GM18511 (cell line): ENCODE measurements around the gene ASB13.
"Not testable (repeated sequence)": the region's sequence is repeated elsewhere in the genome, so short reads cannot be mapped to it uniquely, and the experiment has no call there.

Experiments
- ATAC-seq: cut with Tn5 transposase; IDR thresholded peaks from one replicate; pipeline ENCODE4 v1.9.1; 2021; ENCODE audit warnings: mild to moderate bottlenecking, moderate library complexity; ENCODE audit not compliant: unreplicated experiment

ASB13 gene

GRCh38 chr10:5608608-5609220 is 57.7 kb downstream of the ASB13 start:
- no peak for ATAC-seq

DNA sequence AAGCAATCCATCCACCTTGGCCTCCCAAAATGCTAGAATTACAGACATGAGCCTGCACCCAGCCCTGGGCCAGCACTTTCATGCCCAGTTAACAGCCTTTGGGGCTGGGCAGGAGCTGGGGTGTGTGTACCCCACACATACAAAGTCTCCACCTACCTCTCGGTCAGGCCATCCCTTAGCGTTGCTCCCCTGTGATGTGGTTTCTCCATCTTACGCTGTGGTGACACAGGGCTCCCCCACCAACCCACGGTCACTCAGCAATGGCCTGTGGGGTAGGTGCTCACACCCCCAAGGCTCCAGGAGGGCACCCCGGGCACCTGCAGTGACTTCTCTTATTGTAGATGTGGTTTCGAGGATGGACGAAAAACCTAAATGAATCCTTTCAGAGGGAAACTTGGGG is 58.8 kb downstream of the ASB13 start:
- ATAC-seq = no peak

DNA sequence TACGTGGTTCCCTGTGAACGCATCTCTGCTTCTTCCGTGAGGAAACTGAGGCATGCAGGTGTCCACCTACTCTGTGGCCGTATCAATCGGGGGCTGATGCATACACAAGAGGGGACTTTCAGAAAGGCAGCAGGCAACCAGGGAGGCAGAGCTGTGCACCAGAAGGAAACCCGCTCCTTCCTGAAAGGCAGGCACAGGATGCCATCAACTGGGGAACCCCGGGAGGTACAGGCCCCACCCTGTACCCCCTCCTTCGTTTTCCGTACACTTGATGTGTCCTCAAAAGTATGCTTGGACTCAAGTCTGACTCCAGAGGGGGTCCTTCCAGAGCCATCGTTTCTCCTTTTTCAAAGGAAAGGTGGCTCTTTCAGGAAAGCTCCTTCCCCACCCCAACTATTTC is 59.5 kb downstream of the ASB13 start:
- no peak for ATAC-seq

DNA sequence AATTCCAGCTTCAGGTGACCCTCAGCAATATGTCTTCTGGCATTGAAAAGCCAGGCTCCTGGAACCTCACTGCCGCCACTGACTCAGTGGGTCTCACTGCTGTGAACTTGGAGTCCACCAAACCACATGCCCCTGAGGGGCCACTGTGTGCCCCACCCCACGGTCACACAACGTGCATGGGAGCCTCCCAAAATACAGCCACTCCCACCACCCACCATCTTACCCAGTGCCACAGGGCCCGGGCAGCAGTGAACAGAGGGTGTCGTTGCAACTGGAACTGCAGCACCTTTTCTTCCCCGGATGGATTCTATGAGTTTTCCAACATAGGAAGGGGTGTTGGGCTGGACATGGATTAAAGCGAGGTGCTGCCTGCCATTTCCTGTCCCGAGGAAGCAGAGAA is 60.1 kb downstream of the ASB13 start:
- no peak for ATAC-seq

GRCh38 chr10:5604961-5605360 is 61.4 kb downstream of the ASB13 start:
- ATAC-seq = no peak

DNA sequence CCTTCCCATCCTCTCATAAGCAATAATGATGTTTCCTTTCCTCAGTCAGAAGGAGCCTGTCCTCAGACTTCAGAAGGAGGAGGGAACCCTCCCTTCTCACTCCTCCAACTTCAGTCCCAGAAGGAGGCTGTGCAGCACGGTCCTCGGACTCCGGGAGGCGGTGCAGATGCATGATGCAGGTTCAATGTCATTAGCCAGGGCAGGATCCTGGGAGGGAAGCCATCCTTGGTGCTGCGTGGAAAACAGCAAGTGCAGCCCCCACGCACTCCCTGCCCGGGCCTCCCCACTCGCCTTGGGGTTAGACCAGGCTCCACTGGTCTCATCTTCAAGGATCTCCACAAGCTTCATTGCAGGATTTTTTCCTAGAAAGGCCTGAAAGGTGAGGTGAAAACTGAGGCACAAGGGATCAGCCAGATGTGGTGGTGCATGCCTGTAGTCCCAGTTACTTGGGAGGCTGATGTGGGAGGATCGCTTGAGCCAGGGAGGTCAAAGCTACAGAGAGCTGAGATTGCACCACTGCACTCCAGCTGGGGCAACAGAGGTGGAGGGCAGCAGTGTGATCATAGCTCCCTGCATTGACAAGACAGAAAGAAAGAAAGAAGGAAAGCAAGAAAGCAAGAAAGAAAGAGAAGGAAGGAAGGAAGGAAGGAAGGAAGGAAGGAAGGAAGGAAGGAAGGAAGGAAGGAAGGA is 62.0 kb downstream of the ASB13 start:
- ATAC-seq = no peak

DNA sequence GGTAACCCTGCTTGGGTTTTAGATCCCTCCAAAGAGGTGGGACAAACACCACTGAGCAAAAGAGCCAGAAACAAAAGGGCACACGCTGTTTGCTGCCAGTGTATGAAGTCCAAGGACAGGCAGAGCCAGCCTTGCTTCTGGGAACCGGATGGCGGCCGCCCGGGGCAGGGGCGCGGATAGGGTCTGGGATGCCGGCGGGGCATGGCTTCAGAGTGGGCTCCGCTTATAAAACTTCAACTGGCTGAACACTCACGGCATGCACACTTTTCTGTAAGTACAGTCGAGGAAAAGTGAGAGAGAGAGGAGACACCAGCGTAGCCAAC is 62.6 kb downstream of the ASB13 start:
- no peak for ATAC-seq

DNA sequence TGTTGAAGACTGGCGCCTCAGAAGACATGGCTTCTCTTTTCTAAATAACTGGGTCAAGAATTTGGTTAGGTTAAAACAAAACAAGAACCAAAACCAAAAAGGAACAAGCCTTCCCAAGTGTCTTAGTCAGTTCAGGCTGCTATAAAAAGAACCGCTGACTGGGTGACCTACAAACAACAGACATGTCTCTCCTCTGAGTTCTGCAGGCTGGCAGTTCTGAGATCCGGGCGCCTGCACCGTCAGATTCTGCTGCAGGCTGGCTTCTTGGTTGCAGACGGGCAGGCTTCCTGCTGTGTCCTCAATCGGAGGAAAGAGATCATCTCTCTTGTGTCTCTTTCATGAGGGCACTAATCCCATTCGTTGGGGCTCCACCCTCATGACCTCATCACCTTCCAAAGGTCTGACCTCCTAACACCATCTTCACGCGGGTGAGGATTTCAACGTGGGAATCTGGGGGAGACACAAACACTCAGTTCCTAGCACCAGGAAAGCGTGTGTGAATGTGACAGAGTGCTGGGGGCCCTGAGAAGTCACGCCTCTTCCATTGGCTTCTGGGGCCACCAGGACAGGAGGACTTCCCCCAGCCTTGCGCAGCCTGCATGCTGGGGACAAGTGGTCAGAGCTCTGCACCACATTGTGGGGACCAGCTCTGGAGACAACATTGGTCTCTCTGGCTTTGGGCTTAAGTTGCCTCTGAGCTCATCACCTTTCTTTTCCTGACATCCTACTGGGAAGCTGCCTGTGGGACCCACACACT is 63.1 kb downstream of the ASB13 start:
- ATAC-seq = no peak

DNA sequence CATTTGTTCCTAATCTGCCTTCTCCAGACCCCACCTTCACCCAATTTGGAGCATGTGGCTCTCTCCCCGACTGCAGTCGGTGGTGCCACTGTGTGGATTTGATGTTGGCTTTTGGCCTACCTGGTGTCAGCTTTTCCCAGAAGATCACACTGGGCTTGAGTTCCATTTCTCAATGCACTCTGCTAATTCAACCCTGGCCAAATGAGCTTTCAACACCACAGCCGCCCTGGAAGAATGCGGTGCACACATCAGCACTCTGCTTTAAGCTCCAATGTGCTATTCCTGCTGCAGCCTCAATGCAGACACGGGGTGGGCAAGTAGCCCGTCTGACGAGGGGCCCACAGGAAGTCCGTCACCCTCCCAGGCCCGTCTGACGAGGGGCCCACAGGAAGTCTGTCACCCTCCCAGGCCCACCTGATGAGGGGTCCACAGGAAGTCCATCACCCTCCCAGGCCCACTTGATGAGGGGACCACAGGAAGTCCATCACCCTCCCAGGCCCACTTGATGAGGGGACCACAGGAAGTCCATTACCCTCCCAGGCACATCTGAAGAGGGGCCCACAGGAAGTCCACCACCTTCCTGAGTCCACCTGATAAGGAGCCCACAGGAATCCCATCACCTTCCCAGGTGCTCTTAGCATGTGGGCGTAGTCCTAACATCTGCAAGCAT is 64.4 kb downstream of the ASB13 start:
- ATAC-seq = no peak

GRCh38 chr10:5600908-5601307 is 65.5 kb downstream of the ASB13 start:
- ATAC-seq = no peak

DNA sequence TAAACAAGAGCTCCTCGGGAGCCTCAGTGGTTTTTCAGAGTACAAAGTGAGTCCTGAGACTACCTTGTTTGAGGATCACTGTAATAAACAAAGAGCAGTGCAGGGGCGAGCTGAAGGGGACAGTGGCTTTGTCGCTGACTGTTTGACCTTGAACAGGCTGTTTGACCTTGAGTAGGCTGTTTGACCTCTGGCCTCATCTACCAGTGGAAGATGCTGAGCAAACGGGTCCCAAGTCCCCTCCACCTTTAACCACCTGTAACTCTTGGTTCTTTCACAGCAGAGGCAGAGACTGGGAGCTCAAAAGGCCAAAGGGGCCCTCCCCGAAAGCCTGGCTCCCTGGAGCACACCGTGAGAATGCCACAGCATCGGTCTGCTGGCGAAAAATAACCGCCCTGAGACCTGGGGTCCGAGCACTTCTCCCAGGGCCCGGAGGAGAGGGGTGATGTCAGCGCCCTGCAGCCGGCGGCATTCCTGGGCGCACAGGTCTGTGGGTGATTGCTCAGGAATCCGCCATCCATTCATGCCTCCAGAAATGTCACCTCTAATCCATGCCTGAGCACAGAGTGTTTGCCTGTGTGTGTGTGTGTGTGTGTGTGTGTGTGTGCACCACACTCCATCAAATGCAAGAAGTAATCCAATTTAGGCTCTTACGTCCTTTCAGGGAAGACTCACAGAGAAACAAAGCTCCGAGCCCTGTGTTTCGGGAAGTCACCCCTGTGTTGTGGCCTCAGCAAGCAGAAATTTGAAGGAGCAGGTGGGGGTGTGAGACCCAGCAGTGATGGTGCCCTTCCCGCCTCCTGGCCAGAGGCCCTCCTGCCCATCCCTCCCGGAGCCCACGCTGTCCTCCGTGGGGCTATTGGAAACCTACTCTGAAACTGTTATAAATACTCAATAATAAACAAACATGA is 66.5 kb downstream of the ASB13 start:
- ATAC-seq = no peak

DNA sequence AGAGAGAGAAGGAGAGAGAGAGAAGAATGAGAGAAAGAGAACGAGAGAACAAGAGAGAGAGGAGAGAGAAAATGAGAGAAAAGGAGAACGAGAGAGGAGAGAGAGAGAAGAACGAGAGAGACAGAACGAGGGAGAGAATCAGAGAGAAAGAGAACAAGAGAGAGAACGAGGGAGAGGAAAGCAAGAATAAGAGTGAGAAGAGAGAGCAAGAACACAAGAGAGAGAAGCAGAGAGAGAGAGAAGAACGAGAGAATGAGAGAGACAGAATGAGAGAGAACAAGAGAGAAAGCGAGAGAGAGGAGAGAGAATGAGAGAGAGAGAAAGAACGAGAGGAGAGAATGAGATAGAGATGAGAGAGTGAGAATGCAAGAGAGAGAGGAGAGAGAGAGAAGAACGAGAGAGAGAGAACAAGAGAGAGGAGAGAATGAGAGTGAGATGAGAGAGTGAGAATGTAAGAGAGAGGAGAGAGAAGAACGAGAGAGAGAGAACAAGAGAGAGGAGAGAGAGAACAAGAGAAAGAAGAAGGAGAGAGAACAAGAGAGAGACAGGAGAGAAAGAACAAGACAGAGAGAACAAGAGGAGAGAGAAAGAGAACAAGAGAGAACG is 68.2 kb downstream of the ASB13 start:
- ATAC-seq = no peak

GRCh38 chr10:5596611-5597341 is 69.6 kb downstream of the ASB13 start:
- no peak for ATAC-seq

- ATAC-seq = no peak
Measured at GRCh38 chr10:5595994-5596471, 70.4 kb downstream of the ASB13 start.

- ATAC-seq = no peak
Measured at GRCh38 chr10:5595591-5595990, 70.8 kb downstream of the ASB13 start.

DNA sequence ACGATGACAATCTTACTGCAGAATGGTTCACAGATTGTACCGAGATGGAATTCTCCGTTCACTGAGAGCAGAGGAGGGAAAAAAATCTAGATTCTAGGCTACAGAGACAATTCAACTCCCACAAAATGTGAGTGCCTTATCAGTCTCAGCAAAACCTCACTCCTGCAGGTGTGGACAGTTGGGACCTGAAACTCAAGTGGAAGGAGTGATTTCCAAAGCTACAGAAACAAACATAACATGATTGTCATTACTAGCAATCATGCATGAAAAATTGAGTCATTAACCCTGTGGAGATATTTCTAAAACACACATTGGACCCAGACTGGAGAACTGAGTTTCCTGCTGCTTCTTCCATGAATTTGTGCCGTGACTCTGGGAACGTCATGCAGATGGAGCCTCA is 71.3 kb downstream of the ASB13 start:
- no peak for ATAC-seq

DNA sequence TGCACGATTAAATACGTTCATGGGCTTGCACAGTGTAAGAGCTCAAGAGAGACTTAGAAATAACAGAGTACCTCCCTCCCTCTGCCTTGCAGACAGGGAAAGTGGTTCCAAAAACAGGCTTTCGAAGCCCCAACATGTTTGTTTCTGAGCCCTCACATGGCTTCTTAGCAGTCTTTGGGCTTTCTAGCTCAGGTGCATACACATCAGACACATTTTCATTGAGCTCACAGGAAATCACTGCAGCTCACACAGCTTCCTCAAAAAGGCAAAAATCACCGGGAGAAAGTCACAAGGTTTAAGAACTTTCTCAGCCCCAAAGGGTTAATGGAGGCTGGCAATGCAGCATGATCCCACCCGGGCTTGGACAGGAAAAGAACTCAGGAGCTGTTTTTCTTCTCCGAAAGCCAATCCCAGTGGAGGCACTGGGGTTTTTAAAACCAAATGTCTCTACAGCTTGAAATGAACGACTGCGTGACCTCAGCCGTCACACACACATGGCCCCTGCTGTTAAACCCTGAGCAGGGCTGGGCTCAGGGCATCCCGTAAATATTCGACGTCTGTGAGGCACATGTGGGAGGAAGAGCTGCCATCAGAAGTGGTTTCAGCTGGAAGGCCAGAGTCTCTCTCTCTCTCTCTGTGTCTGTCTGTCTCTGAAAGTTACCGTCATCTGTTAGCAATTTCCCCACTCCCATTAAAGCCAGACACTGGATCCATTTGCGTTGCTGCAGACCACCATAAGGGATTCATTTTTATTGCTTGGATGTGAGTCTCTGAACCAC is 71.9 kb downstream of the ASB13 start:
- ATAC-seq = no peak

DNA sequence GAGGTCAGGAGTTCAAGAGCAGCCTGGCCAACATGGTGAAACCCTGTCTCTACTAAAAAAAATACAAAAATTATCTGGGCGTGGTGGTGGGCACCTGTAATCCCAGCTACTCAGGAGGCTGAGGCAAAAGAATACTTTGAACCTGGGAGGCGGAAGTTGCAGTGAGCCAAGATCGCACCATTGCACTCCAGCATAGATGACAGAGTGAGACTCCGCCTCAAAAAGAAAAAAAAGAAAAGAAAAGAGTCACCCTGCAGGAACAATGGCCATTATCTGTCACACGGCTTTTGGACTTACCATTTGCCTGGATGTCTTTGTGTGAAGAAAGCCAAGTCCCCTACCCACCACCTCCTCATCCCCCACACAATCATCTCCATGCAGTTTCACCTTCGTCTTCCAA is 73.0 kb downstream of the ASB13 start:
- not testable (repeated sequence) for ATAC-seq

DNA sequence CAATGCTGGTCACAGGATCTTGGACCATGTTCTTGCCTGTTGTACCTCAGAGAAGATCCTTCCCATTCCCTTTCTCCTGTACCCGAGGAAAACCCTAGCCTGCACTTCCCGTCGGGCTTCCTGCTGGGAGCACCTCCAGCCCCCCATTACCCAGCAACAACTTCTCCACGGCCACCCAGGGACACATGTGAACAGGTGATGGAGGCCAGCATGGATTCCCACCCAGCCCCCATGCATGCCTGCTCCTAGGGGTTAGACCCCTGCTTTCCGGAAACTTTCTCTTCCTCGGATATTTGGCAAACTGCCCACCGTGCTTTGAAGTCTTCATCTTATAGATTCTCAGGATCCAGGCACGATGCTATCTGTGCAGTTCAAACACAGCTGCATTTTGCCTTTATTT is 74.3 kb downstream of the ASB13 start:
- no peak for ATAC-seq
